OCI-LY3 (cell line): ENCODE results near the gene AGER.

ENCODE experiments used
- H2AFZ ChIP-seq: fragments of 200-600, 300-600 bp; shearing (Covaris generic); 2 replicates; pipeline ENCODE4 v1.6.0; 2014; ENCODE audit warnings: antibody characterized with exemption, low read depth, low read length
- H3K27ac ChIP-seq: fragments of 200-600, 300-600 bp; sonication (generic); 2 replicates; pipeline ENCODE4 v1.5.1; 2014; ENCODE audit warnings: mild to moderate bottlenecking, low read length, moderate library complexity, mixed read lengths
- H3K27me3 ChIP-seq: fragments of 200-600, 300-600 bp; sonication (generic); 2 replicates; pipeline ENCODE4 v1.6.1; 2014; ENCODE audit warnings: low read depth, low read length, mixed read lengths
- H3K36me3 ChIP-seq: fragments of 200-600, 300-600 bp; sonication (generic); replicated peaks from 2 replicates; pipeline ENCODE3; 2014; ENCODE audit warnings: low read depth, low read length, mixed read lengths
- H3K4me1 ChIP-seq: fragments of 300-600, 200-600 bp; sonication (generic); 2 replicates; pipeline ENCODE4 v1.6.1; 2014; ENCODE audit warnings: low read length, mixed read lengths
- H3K4me2 ChIP-seq: fragments of 200-600, 300-600 bp; sonication (generic); 2 replicates; pipeline ENCODE4 v1.6.1; 2014; ENCODE audit warnings: low read length, mixed read lengths
- H3K4me3 ChIP-seq: fragments of 300-600, 200-600 bp; sonication (generic); 2 replicates; pipeline ENCODE4 v1.5.1; 2014; ENCODE audit warnings: antibody characterized with exemption, mild to moderate bottlenecking, low read length, moderate library complexity
- H3K79me2 ChIP-seq: fragments of 300-600, 200-600 bp; shearing (Covaris generic); 2 replicates; pipeline ENCODE4 v1.6.1; 2014; ENCODE audit warnings: mild to moderate bottlenecking, low read length, mixed read lengths
- H3K9ac ChIP-seq: fragments of 300-600, 200-600 bp; shearing (Covaris generic); 2 replicates; pipeline ENCODE4 v1.6.0; 2014; ENCODE audit warnings: mild to moderate bottlenecking, low read length, moderate library complexity
- H3K9me3 ChIP-seq: fragments of 200-600, 300-600 bp; shearing (Covaris generic); 2 replicates; pipeline ENCODE4 v1.6.1; 2014; ENCODE audit warnings: low read length, mixed read lengths; ENCODE audit not compliant: insufficient read depth
- H4K20me1 ChIP-seq: fragments of 200-600, 300-600 bp; sonication (generic); 2 replicates; pipeline ENCODE4 v1.6.1; 2016; ENCODE audit warnings: low read length, mixed read lengths; ENCODE audit not compliant: insufficient read depth
- CTCF ChIP-seq: fragments of 200-600, 300-600 bp; sonication (generic); IDR thresholded peaks from 2 replicates; pipeline ENCODE4 v1.5.1; 2014; ENCODE audit warnings: antibody characterized with exemption, low read length, low read depth
- EZH2phosphoT487 ChIP-seq: fragments of 200-600 bp; shearing (Covaris generic); IDR thresholded peaks from 2 replicates; pipeline ENCODE4 v1.6.1; 2018; ENCODE audit warnings: antibody characterized with exemption, mixed run types, low read depth

AGER gene

GRCh38 chr6:32178547-32179440, 5.3 kb downstream of the AGER start:
- peaks cover 22% of the 10 kb centered on the region for H3K4me1 ChIP-seq
- H3K4me2 ChIP-seq, result peak overlapping the region; percentile 57
- no peak overlapping the region for H2AFZ ChIP-seq
- H4K20me1 ChIP-seq, result no peaks in the 10 kb centered on the region
- H3K27me3 ChIP-seq, result no peaks in the 10 kb centered on the region
- peak overlapping the region; percentile 99 for H3K4me3 ChIP-seq
- H3K27ac ChIP-seq, result peak overlapping the region; percentile 90
- H3K36me3 ChIP-seq, result peaks cover 13% of the 10 kb centered on the region
- TF ChIP-seq EZH2phosphoT487 (no peak), CTCF (no peak)
- no peaks in the 10 kb centered on the region for H3K9me3 ChIP-seq
- peak overlapping the region; percentile 90 for H3K9ac ChIP-seq
- H3K79me2 ChIP-seq, result peaks cover 26% of the 10 kb centered on the region

- Histone ChIP-seq H3K27me3 (no peaks in the 10 kb centered on the region), H3K79me2 (peaks cover 26% of the 10 kb centered on the region), H3K4me3 (peak within 1 kb of the TSS; percentile 99), H3K9me3 (no peaks in the 10 kb centered on the region), H3K4me2 (peak within 1 kb of the TSS; percentile 98), H2AFZ (no peak within 1 kb of the TSS; the same call in 1 of the 2 replicates), H3K27ac (peak within 1 kb of the TSS; percentile 90), H3K9ac (peak within 1 kb of the TSS; percentile 90), H3K4me1 (peaks cover 22% of the 10 kb centered on the region), H4K20me1 (no peaks in the 10 kb centered on the region), H3K36me3 (peaks cover 6% of the 10 kb centered on the region)
- TF ChIP-seq CTCF (no peak), EZH2phosphoT487 (no peak)
These were observed 6.1 kb downstream of the AGER start, which contains the start of gene RNF5 for GRCh38 chr6:32177788-32178546. RNF5 (plus strand) TSS chr6:32178405; CDS start chr6:32178512, 107 bp downstream.

- H3K4me1 ChIP-seq, result peaks cover 22% of the 10 kb centered on the region
These were observed 6.8 kb downstream of the AGER start for GRCh38 chr6:32177183-32177787.

More at GRCh38 chr6:32177183-32177787, 6.8 kb downstream of the AGER start:
- peak overlapping the region; percentile 90 for H3K9ac ChIP-seq
- H2AFZ ChIP-seq, result no peak overlapping the region; the same call in 1 of the 2 replicates
- H3K27ac ChIP-seq, result peak overlapping the region; percentile 90
- H3K27me3 ChIP-seq, result no peaks in the 10 kb centered on the region
- H3K9me3 ChIP-seq, result no peaks in the 10 kb centered on the region
- no peaks in the 10 kb centered on the region for H4K20me1 ChIP-seq
- H3K79me2 ChIP-seq, result peaks cover 26% of the 10 kb centered on the region
- H3K36me3 ChIP-seq, result peaks cover under 1% of the 10 kb centered on the region
- TF ChIP-seq CTCF, result no peak
- TF ChIP-seq EZH2phosphoT487, result no peak
- peak overlapping the region; percentile 99 for H3K4me3 ChIP-seq
- peak overlapping the region; percentile 98 for H3K4me2 ChIP-seq
